IMR-90 (cell line): Measurements from ENCODE around the gene RPL4. TPM values are rescaled to one million over a fixed set of nuclear protein-coding genes. Genes with fewer than 3 reads are reported as not detected.

Experiments used
- ATAC-seq: fragments of 200-7000 bp; cut with Tn5 transposase; 2 replicates; pipeline ENCODE4 v1.9.1; 2020; ENCODE audit warnings: low read depth, mild to moderate bottlenecking, moderate library complexity
- BruUV-seq: library from RNA; stranded (reverse); fragments of 400-500 nt; replicated peaks from 2 replicates; lab custom pipeline; 2021; lab: Mats Ljungman, UMichigan
- CTCF ChIA-PET: fragments of 300-600 bp; formaldehyde crosslinking; extraction: SDS; loops from one replicate; lab custom pipeline; 2021; ENCODE audit warnings: antibody characterized with exemption; lab: Yijun Ruan, JAX
- POLR2A ChIA-PET: fragments of 300-600 bp; sonication (Branson Sonifier 250); formaldehyde crosslinking; loops from one replicate; lab custom pipeline; 2022; ENCODE audit warnings: antibody characterized with exemption; ENCODE audit not compliant: unreplicated experiment; lab: Charles Lee
- DNase-seq: peaks from one replicate; pipeline ENCODE4 v3.0.0; 2013
- H2AFZ ChIP-seq: replicated peaks from 2 replicates; pipeline ENCODE3; 2013; ENCODE audit warnings: low read length, mild to moderate bottlenecking; ENCODE audit not compliant: poor library complexity
- H2AK5ac ChIP-seq: 2 replicates; pipeline ENCODE4 v1.6.1; 2013; ENCODE audit warnings: low read depth, low read length, inconsistent platforms
- H2AK9ac ChIP-seq: replicated peaks from 2 replicates; pipeline ENCODE3; 2013; ENCODE audit warnings: mild to moderate bottlenecking, low read depth, low read length, moderate library complexity; ENCODE audit not compliant: poor library complexity
- H2BK120ac ChIP-seq: 2 replicates; pipeline ENCODE4 v1.6.1; 2013; ENCODE audit warnings: low read depth, low read length, inconsistent platforms
- H2BK15ac ChIP-seq: 3 replicates; pipeline ENCODE4 v1.6.1; 2013; ENCODE audit warnings: low read depth, low read length, inconsistent platforms
- H2BK20ac ChIP-seq: 2 replicates; pipeline ENCODE4 v1.6.1; 2013; ENCODE audit warnings: low read depth, mild to moderate bottlenecking, inconsistent platforms, low read length, moderate library complexity
- H2BK5ac ChIP-seq: 2 replicates; pipeline ENCODE4 v1.6.1; 2013; ENCODE audit warnings: mild to moderate bottlenecking, low read depth, low read length, inconsistent platforms; ENCODE audit not compliant: poor library complexity, severe bottlenecking
- H3K14ac ChIP-seq: replicated peaks from 2 replicates; pipeline ENCODE4 v1.6.1; 2013; ENCODE audit warnings: low read depth, low read length, inconsistent platforms
- H3K18ac ChIP-seq: 2 replicates; pipeline ENCODE4 v1.6.1; 2013; ENCODE audit warnings: low read depth, low read length, control low read depth
- H3K23ac ChIP-seq: 2 replicates; pipeline ENCODE4 v1.6.1; 2013; ENCODE audit warnings: low read depth, low read length, inconsistent platforms
- H3K27ac ChIP-seq: 2 replicates; pipeline ENCODE4 v1.5.1; 2013; ENCODE audit warnings: mild to moderate bottlenecking, control low read depth, low read length; ENCODE audit not compliant: insufficient read depth
- H3K27me3 ChIP-seq: 2 replicates; pipeline ENCODE4 v1.6.1; 2013; ENCODE audit warnings: low read length; ENCODE audit not compliant: control insufficient read depth, insufficient read depth
- H3K36me3 ChIP-seq: 2 replicates; pipeline ENCODE4 v1.6.1; 2013; ENCODE audit warnings: low read length, mixed read lengths; ENCODE audit not compliant: control insufficient read depth, insufficient read depth
- H3K4ac ChIP-seq: 2 replicates; pipeline ENCODE4 v1.6.1; 2013; ENCODE audit warnings: low read depth, low read length, inconsistent platforms
- H3K4me1 ChIP-seq: 2 replicates; pipeline ENCODE4 v1.6.1; 2013; ENCODE audit warnings: low read length, mixed read lengths; ENCODE audit not compliant: control insufficient read depth, insufficient read depth
- H3K4me2 ChIP-seq: 2 replicates; pipeline ENCODE4 v1.6.1; 2013; ENCODE audit warnings: low read depth, mild to moderate bottlenecking, control low read depth, low read length, moderate library complexity
- H3K4me3 ChIP-seq: 2 replicates; pipeline ENCODE4 v1.5.1; 2013; ENCODE audit warnings: low read depth, mild to moderate bottlenecking, control low read depth, low read length, moderate library complexity; ENCODE audit not compliant: insufficient read depth
- H3K56ac ChIP-seq: 2 replicates; pipeline ENCODE4 v1.6.1; 2013; ENCODE audit warnings: low read length, inconsistent platforms; ENCODE audit not compliant: insufficient read depth; ENCODE audit errors: extremely low read depth
- H3K79me1 ChIP-seq, 2 experiments: 2 replicates each; pipeline ENCODE4 v1.6.1; 2013; ENCODE audit warnings: low read length in 2 of 2, inconsistent platforms in 1 of 2, low read depth in 1 of 2
- H3K9ac ChIP-seq: 2 replicates; pipeline ENCODE4 v1.6.1; 2013; ENCODE audit warnings: low read depth, low read length, control low read depth
- H3K9me1 ChIP-seq: 2 replicates; pipeline ENCODE4 v1.6.1; 2013; ENCODE audit warnings: low read length, inconsistent platforms; ENCODE audit not compliant: insufficient read depth
- H3K9me3 ChIP-seq: 2 replicates; pipeline ENCODE4 v1.6.1; 2013; ENCODE audit warnings: low read length; ENCODE audit not compliant: control insufficient read depth, insufficient read depth
- H4K20me1 ChIP-seq: 2 replicates; pipeline ENCODE4 v1.6.1; 2013; ENCODE audit warnings: low read length, inconsistent platforms; ENCODE audit not compliant: insufficient read depth
- H4K5ac ChIP-seq: 2 replicates; pipeline ENCODE4 v1.6.1; 2013; ENCODE audit warnings: mild to moderate bottlenecking, low read depth, low read length, control low read depth
- H4K8ac ChIP-seq, 2 experiments: 2 replicates each; pipeline ENCODE4 v1.6.1; 2013; ENCODE audit warnings: low read depth in 2 of 2, low read length in 2 of 2, control low read depth in 1 of 2, inconsistent platforms in 1 of 2
- H4K91ac ChIP-seq: 2 replicates; pipeline ENCODE4 v1.6.1; 2013; ENCODE audit warnings: low read depth, low read length, inconsistent platforms; ENCODE audit not compliant: insufficient read depth
- BHLHE40 ChIP-seq: fragments of 150-350 bp; IDR thresholded peaks from 2 replicates; pipeline ENCODE4 v1.6.1; 2016; ENCODE audit warnings: mild to moderate bottlenecking, low read depth, low read length
- CEBPB ChIP-seq: IDR thresholded peaks from 2 replicates; pipeline ENCODE4 v1.6.1; 2012; ENCODE audit warnings: low read depth, low read length, improper control_type of control experiment
- CHD1 ChIP-seq: IDR thresholded peaks from 2 replicates; pipeline ENCODE4 v1.6.1; 2012; ENCODE audit warnings: low read depth, low read length, improper control_type of control experiment
- CTCF ChIP-seq: conservative IDR thresholded peaks from 2 replicates; pipeline ENCODE4 v1.5.1; 2012; ENCODE audit warnings: mild to moderate bottlenecking, low read depth, low read length, improper control_type of control experiment
- ELK1 ChIP-seq: fragments of 150-350 bp; IDR thresholded peaks from 2 replicates; pipeline ENCODE4 v1.6.1; 2016; ENCODE audit warnings: low read depth, mild to moderate bottlenecking, low read length, moderate library complexity, borderline replicate concordance
- FOS ChIP-seq: fragments of 150-350 bp; IDR thresholded peaks from 2 replicates; pipeline ENCODE4 v1.6.1; 2016; ENCODE audit warnings: low read depth, low read length
- MAFK ChIP-seq: IDR thresholded peaks from 2 replicates; pipeline ENCODE4 v1.6.1; 2012; ENCODE audit warnings: low read depth, low read length, improper control_type of control experiment
- MAZ ChIP-seq: IDR thresholded peaks from 2 replicates; pipeline ENCODE4 v1.6.1; 2012; ENCODE audit warnings: low read depth, mild to moderate bottlenecking, low read length, improper control_type of control experiment, moderate library complexity, borderline replicate concordance
- MXI1 ChIP-seq: IDR thresholded peaks from 2 replicates; pipeline ENCODE4 v1.6.1; 2012; ENCODE audit warnings: low read depth, mild to moderate bottlenecking, low read length, moderate library complexity, borderline replicate concordance
- NFE2L2 ChIP-seq: fragments of 150-350 bp; IDR thresholded peaks from 2 replicates; pipeline ENCODE4 v1.6.1; 2016; ENCODE audit warnings: low read depth, mild to moderate bottlenecking, low read length
- POLR2A ChIP-seq: IDR thresholded peaks from 2 replicates; pipeline ENCODE4 v1.6.1; 2012; ENCODE audit warnings: mild to moderate bottlenecking, low read depth, low read length
- RAD21 ChIP-seq: IDR thresholded peaks from 2 replicates; pipeline ENCODE4 v1.6.1; 2012; ENCODE audit warnings: low read length, improper control_type of control experiment
- RCOR1 ChIP-seq: IDR thresholded peaks from 2 replicates; pipeline ENCODE4 v1.6.1; 2012; ENCODE audit warnings: mild to moderate bottlenecking, low read length, improper control_type of control experiment; ENCODE audit not compliant: insufficient replicate concordance
- RFX5 ChIP-seq: IDR thresholded peaks from 2 replicates; pipeline ENCODE4 v1.8.0; 2012; ENCODE audit warnings: low read depth, mild to moderate bottlenecking, low read length, moderate library complexity
- SMC3 ChIP-seq: fragments of 150-350 bp; IDR thresholded peaks from 2 replicates; pipeline ENCODE4 v1.6.1; 2016; ENCODE audit warnings: low read depth, mild to moderate bottlenecking, antibody characterized with exemption, low read length, moderate library complexity
- USF2 ChIP-seq: fragments of 150-350 bp; IDR thresholded peaks from 2 replicates; pipeline ENCODE4 v1.6.1; 2017; ENCODE audit warnings: mild to moderate bottlenecking, antibody characterized with exemption, low read length, low read depth
- WGBS, 2 experiments: methylation state at CpG; one replicate each; pipeline versions ENCODE4 v1.1.5 to v1.1.7; 2013; ENCODE audit warnings: missing lambda C conversion rate in 2 of 2; ENCODE audit not compliant: insufficient read length in 1 of 2; ENCODE audit errors: extremely low coverage in 2 of 2; 5-methylcytosine and 5-hydroxymethylcytosine counted together
- dilution Hi-C: fragments of 300-500 bp; cut with HindIII; formaldehyde crosslinking; loops from one replicate; pipeline ENCODE4 v1.14.3; 2018; ENCODE audit warnings: low sequenced_read_pairs; ENCODE audit not compliant: unreplicated experiment
- in situ Hi-C: fragments of 300-500 bp; cut with MboI; formaldehyde crosslinking; loops from 3 replicates; pipeline ENCODE4 v1.14.3; 2019; ENCODE audit warnings: low sequenced_read_pairs, inconsistent platforms, mixed read lengths
- intact Hi-C: fragments of 100-400 bp; cut with micrococcal nuclease; formaldehyde crosslinking; loops from 2 replicates; pipeline ENCODE4 v1.10.0; 2022
- polyA plus RNA-seq, 3 experiments: library from polyadenylated mRNA; depleted of rRNA; stranded (reverse); fragments of >200 nt; gene quantifications; 2 replicates each; pipeline ENCODE4 v1.2.3, GENCODE V29; 2012; ENCODE audit warnings: low replicate concordance in 1 of 3
- total RNA-seq: library from RNA; depleted of rRNA; stranded (reverse); fragments of >200 nt; gene quantifications from 2 replicates; pipeline ENCODE4 v1.2.3, GENCODE V29; 2012

RPL4 gene
- total and polyA plus RNA-seq, 2 of the 4 experiments (the other 2 are of a cell fraction): 4,083 to 13,244 TPM

GRCh38 chr15:66494262-66494661, 10.4 kb downstream of the RPL4 start:
- dilution Hi-C loops (no loop called here), intact Hi-C loops (no loop called here), in situ Hi-C loops (loop anchor here (5.0 to 25.0 kb wide), 2 partner anchors 107 to 582 kb away; partner anchors contain the start of gene MAP2K1)
- Histone ChIP-seq H3K18ac (no peak overlapping the region), H2BK15ac (no peak overlapping the region), H4K20me1 (peaks cover 18% of the 10 kb centered on the region), H3K9me1 (no peaks in the 10 kb centered on the region; the same call in 1 of the 2 replicates), H2AFZ (no peak overlapping the region), H3K36me3 (peaks cover 30% of the 10 kb centered on the region), H4K8ac (no peak overlapping the region), H3K4ac (no peak overlapping the region), H3K27ac (no peak overlapping the region), H3K9me3 (no peaks in the 10 kb centered on the region), H3K27me3 (no peaks in the 10 kb centered on the region), H2AK9ac (no peak overlapping the region), H4K5ac (no peak overlapping the region), H3K9ac (no peak overlapping the region), H2BK20ac (no peak overlapping the region), H3K14ac (no peak overlapping the region), H2BK120ac (no peak overlapping the region), H2AK5ac (no peak overlapping the region), H4K91ac (no peak overlapping the region), H3K56ac (no peak overlapping the region), H3K23ac (no peak overlapping the region), H2BK5ac (no peak overlapping the region), H3K4me2 (no peak overlapping the region), H3K4me1 (no peaks in the 10 kb centered on the region; the same call in 1 of the 2 replicates), H3K79me1 (peaks cover 15 to 31% of the 10 kb centered on the region in 2 experiments), H3K4me3 (no peak overlapping the region)
- BruUV-seq: no TSS peak
- WGBS, 2 experiments: 80% methylated on average over 1 of the region's 2 CpGs; no CpG with 5 or more reads in 1 of the 2 experiments
- no peak for TF ChIP-seq RFX5
- TF ChIP-seq ELK1: no peak
- TF ChIP-seq FOS: no peak
- no peak for TF ChIP-seq USF2
- TF ChIP-seq SMC3: no peak
- TF ChIP-seq CTCF: no peak
- no peak for TF ChIP-seq RAD21
- TF ChIP-seq MAFK: no peak
- no peak for TF ChIP-seq CEBPB
- TF ChIP-seq POLR2A: no peak
- TF ChIP-seq RCOR1: no peak
- TF ChIP-seq BHLHE40: no peak
- TF ChIP-seq CHD1: no peak
- no peak for TF ChIP-seq MAZ
- no peak for TF ChIP-seq NFE2L2
- TF ChIP-seq MXI1: no peak
- DNase-seq (no peak), ATAC-seq (no peak)
- CTCF ChIA-PET: no interaction called here
- POLR2A ChIA-PET: no interaction called here
